Measurements from ENCODE around the gene PIK3C2B. TPM values are rescaled to one million over a fixed set of nuclear protein-coding genes. Genes with fewer than 3 reads are reported as not detected.
"Not testable (repeated sequence)": the region's sequence is repeated elsewhere in the genome, so short reads cannot be mapped to it uniquely, and the experiment has no call there.

The PIK3C2B gene
- total RNA-seq, 1 experiment from 2014 or later, result 22.1 TPM

- DNase-seq (ENCODE audit: low spot score); in situ Hi-C loops (cut with HindIII; ENCODE audit: low sequenced_read_pairs): not testable (repeated sequence)
These were observed 7.9 kb downstream of the PIK3C2B start for GRCh38 chr1:204486513-204487255.

- in situ Hi-C loops (cut with HindIII; ENCODE audit: low sequenced_read_pairs), result no loop called here
- no peak for DNase-seq (ENCODE audit: low spot score)
These were observed 10.8 kb downstream of the PIK3C2B start for GRCh38 chr1:204483791-204484190.

- in situ Hi-C loops (cut with HindIII; ENCODE audit: low sequenced_read_pairs), result no loop called here
- no peak for DNase-seq (ENCODE audit: low spot score)
These were observed 14.1 kb downstream of the PIK3C2B start for GRCh38 chr1:204480515-204480914.

- in situ Hi-C loops (cut with HindIII; ENCODE audit: low sequenced_read_pairs), result no loop called here
- DNase-seq (ENCODE audit: low spot score), result no peak
These were observed 15.0 kb downstream of the PIK3C2B start for GRCh38 chr1:204479387-204480136.

- no peak for DNase-seq (ENCODE audit: low spot score)
- in situ Hi-C loops (cut with HindIII; ENCODE audit: low sequenced_read_pairs), result no loop called here
These were observed 15.7 kb downstream of the PIK3C2B start for GRCh38 chr1:204478921-204479320.

GRCh38 chr1:204478172-204478899, 16.3 kb downstream of the PIK3C2B start:
- in situ Hi-C loops (cut with HindIII; ENCODE audit: low sequenced_read_pairs), result no loop called here
- DNase-seq (ENCODE audit: low spot score), result peak; percentile 9

- DNase-seq (ENCODE audit: low spot score), result no peak
- in situ Hi-C loops (cut with HindIII; ENCODE audit: low sequenced_read_pairs), result no loop called here
These were observed 17.4 kb downstream of the PIK3C2B start for GRCh38 chr1:204477036-204477740.

- in situ Hi-C loops (cut with HindIII; ENCODE audit: low sequenced_read_pairs), result no loop called here
- DNase-seq (ENCODE audit: low spot score), result no peak
These were observed 18.0 kb downstream of the PIK3C2B start for GRCh38 chr1:204476563-204476962.

GRCh38 chr1:204475656-204476432, 18.8 kb downstream of the PIK3C2B start:
- DNase-seq (ENCODE audit: low spot score), result no peak
- in situ Hi-C loops (cut with HindIII; ENCODE audit: low sequenced_read_pairs), result no loop called here

- no peak for DNase-seq (ENCODE audit: low spot score)
- in situ Hi-C loops (cut with HindIII; ENCODE audit: low sequenced_read_pairs), result no loop called here
These were observed 21.1 kb downstream of the PIK3C2B start for GRCh38 chr1:204473400-204473965.

GRCh38 chr1:204472660-204473059, 21.9 kb downstream of the PIK3C2B start:
- in situ Hi-C loops (cut with HindIII; ENCODE audit: low sequenced_read_pairs), result no loop called here

GRCh38 chr1:204471687-204472086, 22.9 kb downstream of the PIK3C2B start:
- in situ Hi-C loops (cut with HindIII; ENCODE audit: low sequenced_read_pairs), result no loop called here

More at GRCh38 chr1:204472660-204473059, 21.9 kb downstream of the PIK3C2B start:
- no peak for DNase-seq (ENCODE audit: low spot score)

GRCh38 chr1:204469304-204469703, 25.3 kb downstream of the PIK3C2B start:
- in situ Hi-C loops (cut with HindIII; ENCODE audit: low sequenced_read_pairs), result no loop called here
- DNase-seq (ENCODE audit: low spot score), result no peak

More at GRCh38 chr1:204471687-204472086, 22.9 kb downstream of the PIK3C2B start:
- DNase-seq (ENCODE audit: low spot score), result no peak

GRCh38 chr1:204468766-204469302, 25.8 kb downstream of the PIK3C2B start:
- no peak for DNase-seq (ENCODE audit: low spot score)
- in situ Hi-C loops (cut with HindIII; ENCODE audit: low sequenced_read_pairs), result no loop called here

GRCh38 chr1:204468206-204468605, 26.4 kb downstream of the PIK3C2B start:
- DNase-seq (ENCODE audit: low spot score), result peak; percentile 27
- in situ Hi-C loops (cut with HindIII; ENCODE audit: low sequenced_read_pairs), result no loop called here

- in situ Hi-C loops (cut with HindIII; ENCODE audit: low sequenced_read_pairs), result no loop called here
- no peak for DNase-seq (ENCODE audit: low spot score)
These were observed 27.9 kb downstream of the PIK3C2B start for GRCh38 chr1:204466416-204467405.

Data from G401 (cell line).